GM18520 (cell line): ENCODE data around the gene KTN1.

Experiments used
- ATAC-seq: cut with Tn5 transposase; IDR thresholded peaks from one replicate; pipeline ENCODE4 v1.9.1; 2021; ENCODE audit not compliant: unreplicated experiment

The KTN1 gene

DNA sequence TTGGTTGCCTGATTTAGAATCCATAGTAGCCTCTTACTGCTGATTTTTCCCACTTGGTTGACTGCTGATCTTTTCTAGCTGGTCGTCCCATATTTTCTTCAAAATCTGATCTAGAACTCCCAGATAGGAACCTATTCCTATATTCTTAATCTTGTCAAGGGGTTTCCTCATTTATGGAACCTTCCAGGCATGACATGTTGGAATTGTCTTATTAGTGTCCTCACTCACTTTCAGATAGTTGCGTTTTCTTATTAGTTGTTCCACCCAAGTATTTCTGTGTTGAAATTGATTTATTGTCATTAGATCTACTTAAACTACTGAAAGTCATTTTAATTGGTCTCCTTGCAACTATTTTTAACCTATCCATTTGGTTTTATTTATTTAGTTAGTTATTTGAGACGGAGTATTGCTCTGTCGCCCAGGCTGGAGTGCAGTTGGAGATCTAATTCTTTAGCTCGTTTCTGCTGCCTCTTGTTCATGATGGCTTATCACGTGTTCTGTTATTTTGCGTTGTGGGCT lies 25.0 kb downstream of the KTN1 start:
- no peak for ATAC-seq

- ATAC-seq = no peak
Measured at GRCh38 chr14:55605793-55606192, 25.8 kb downstream of the KTN1 start.

DNA sequence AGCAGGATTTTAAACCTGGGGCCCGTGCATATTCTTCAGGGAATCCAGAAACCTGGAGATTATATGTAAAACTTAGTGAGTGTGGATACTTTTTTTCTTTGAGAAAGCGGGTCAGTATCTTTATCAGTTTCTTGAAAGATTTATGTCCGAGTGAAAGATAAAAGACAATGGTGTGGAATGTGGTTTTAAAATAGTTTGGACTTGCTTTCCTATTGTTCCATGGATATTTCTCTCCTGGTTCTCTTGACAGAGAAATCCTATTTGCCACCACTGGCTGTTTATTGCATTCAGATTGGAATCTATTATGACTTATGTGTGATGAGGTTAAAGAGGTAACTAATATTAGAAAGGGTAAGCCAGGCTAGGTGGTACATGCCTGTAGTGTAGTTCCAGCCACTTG lies 27.4 kb downstream of the KTN1 start:
- ATAC-seq = no peak

GRCh38 chr14:55609681-55610080 lies 29.7 kb downstream of the KTN1 start:
- no peak for ATAC-seq

DNA sequence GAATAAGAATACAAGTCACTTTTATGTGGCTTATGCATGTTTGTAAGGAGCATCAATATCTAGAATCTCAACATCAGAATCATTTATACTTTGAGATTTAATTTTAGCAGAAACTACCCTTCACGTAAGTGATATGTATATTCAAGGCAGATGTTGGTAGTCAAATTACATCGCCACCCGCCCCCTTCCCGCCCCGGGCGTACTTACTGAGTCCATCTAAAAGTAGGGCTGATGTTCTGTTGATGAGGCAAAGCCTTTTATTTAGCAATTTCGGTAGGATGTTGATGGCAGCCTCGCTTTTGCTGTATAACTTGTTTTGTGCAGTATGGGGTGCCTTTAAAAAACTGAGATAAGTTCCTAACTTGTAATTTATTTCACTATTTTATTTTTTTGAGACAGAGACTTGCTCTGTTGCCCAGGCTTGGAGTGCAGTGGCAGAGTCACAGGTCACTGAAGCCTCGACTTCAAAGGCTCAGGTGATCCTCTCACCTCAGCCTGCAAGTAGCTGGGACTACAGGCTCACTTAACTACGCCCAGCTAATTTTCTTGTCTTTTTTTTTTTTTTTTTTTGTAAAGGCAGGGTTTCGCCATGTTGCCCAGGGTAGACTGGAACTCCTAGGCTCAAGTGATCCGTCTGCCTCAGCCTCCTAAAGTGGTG lies 30.8 kb downstream of the KTN1 start:
- ATAC-seq = no peak

GRCh38 chr14:55611859-55612258 lies 31.9 kb downstream of the KTN1 start:
- no peak for ATAC-seq

- ATAC-seq = no peak
Measured at GRCh38 chr14:55614304-55614703, 34.3 kb downstream of the KTN1 start.

DNA sequence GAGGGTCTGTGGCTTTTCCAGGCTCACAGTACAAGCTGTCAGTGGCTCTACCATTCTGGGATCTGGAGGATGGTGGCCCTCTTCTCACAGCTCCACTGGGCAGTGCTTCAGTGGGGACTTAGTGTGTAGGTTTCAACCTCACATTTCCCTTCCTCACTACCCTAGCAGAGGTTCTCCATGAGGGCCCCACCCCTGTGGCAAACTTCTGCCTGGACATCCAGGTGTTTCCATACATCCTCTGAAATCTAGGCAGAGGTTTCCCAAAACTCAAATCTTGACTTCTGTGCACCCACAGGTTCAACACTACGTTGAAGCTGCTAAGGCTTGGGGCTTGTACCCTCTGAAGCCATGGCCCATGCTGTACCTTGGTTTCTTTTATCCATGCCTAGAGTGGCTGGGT lies 40.3 kb downstream of the KTN1 start:
- ATAC-seq = no peak

- no peak for ATAC-seq
Measured at GRCh38 chr14:55620981-55621380, 41.0 kb downstream of the KTN1 start.

DNA sequence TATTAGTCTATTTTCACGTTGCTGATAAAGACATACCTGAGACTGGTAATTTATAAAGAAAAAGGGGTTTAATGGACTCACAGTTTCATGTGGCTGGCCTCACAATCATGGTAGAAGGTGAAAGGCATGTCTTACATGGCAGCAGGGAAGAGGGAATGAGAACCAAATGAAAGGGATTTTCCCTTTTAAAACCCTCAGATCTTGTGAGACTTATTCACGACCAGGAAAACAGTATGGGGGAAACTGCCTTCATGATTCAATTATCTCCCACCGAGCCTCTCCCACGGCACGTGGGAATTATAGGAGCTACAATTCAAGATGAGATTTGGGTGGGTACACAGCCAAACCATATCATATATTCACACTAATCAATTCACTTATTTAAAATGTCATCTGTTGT lies 41.4 kb downstream of the KTN1 start:
- ATAC-seq = no peak

- ATAC-seq = no peak
Measured at GRCh38 chr14:55624913-55625312, 44.9 kb downstream of the KTN1 start.

GRCh38 chr14:55625481-55625880 lies 45.5 kb downstream of the KTN1 start:
- ATAC-seq = no peak

GRCh38 chr14:55626131-55626530 lies 46.1 kb downstream of the KTN1 start:
- no peak for ATAC-seq

DNA sequence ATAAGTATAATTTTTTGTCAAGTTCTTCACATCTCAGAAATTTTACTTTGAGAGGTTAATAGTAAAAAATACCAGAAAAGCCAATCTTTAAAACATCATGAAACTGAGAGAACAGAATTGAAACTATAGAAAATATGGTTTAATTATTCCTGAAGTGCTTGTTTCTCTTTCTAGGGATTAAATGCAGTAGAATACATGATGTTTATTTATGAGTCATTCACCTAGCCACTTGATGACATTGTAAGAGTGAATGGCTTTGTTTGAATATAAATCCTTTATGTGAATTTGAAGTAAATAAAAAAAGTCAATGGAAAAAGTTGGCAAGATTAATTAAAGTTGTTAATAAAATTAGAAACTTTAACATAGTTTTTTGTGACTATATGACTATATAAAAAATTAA lies 48.4 kb downstream of the KTN1 start:
- no peak for ATAC-seq

GRCh38 chr14:55638665-55639064 lies 58.7 kb downstream of the KTN1 start:
- ATAC-seq = no peak

DNA sequence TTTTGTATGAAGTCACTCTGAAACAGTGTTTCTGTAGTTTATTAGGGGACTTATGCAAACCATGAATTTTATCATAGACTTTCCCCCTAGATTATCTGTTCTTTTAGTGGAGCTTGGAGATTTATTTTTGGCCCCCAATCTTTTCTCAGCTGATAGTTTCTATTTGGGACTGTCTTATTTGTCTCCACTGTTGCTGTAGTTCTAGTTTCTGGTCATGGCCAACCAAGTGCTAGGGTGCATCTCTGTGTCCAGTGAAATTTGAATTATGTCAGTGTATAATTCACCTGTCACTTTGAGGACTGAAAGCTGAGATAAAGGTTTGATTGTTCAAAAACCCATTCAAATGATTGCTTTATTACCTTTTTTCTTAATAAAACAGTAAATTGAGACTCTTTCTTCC lies 61.3 kb downstream of the KTN1 start:
- ATAC-seq = no peak

DNA sequence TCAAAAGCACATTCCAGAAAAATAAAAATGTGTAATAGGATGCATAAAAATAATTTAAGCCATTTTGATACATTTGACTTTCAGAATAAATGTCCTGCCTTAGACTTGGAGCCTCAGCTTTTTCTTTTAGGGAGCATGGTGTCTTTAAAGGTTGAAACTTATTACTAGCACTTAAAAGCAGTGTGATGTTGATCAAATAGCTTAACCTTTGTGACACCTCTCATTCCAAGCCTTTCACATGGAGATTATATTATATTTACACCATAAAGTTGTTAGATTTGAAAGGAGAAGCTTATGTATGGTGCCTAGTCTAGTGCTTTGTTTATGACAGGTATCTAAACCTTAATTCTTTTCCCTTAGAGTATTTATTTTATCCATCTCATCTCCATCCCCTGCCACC lies 61.9 kb downstream of the KTN1 start:
- no peak for ATAC-seq

GRCh38 chr14:55645145-55645544 lies 65.1 kb downstream of the KTN1 start:
- no peak for ATAC-seq

- no peak for ATAC-seq
Measured at GRCh38 chr14:55645845-55646832, 66.1 kb downstream of the KTN1 start.

DNA sequence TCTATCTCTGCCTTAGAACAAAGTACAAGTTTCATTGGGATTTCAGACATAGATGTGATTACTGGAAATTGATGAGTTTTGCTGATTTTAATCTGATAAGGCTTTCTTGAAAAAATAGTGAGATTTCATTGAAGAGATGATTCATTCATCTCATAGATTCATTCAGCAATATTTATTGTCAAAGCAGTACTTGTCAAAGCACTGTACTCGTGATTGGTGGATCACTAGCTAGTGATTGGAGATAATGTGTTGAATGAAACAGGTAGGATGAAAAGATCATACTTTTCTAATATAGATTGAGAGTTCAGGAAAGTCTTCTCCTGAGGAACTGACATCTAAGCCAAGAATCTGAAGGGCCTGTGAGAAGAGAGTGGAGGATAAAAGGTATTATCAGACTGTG lies 71.0 kb downstream of the KTN1 start:
- ATAC-seq = no peak

DNA sequence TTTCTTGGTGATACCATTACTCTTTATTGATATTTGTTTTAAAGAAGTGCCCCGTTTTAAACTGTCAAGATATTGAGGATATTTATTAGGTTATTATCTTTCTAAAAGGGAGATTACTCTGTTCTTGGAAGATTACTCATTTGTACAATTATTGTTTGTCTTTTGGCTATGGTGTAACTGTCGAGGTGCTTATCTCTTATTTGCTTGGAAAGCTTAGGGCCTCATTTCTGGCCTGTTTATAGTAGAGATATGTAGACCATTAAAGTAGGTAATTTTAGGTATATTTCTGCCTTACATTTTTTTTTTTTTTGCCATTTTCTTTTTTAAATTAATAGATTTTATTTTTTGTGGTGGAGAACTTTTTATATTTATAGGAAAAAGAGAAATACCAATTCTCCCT lies 74.2 kb downstream of the KTN1 start:
- no peak for ATAC-seq

DNA sequence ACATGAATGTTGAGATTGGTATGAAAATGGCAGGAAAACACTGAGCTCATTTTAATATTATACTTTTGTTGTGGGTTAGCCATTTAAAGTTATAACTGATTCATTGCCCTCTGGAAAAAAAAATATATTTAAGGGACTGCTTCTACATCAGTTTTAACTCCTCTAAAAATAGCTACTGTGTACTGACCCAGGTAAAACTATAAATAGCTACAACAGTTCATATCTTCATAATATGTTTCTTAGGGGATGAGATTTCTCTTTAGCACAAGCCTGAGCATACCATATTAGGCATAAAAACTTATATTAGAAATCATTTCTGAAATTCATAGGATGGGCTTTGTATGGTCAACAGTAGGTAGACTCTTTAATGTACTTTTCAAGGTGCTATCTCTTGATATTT lies 81.0 kb downstream of the KTN1 start:
- no peak for ATAC-seq
